WTC11 (cell line): ENCODE measurements around the gene ZCCHC13. TPM values are rescaled to one million over a fixed set of nuclear protein-coding genes. Genes with fewer than 3 reads are reported as not detected.

Experiments
- ATAC-seq: fragments of 200-7000 bp; cut with Tn5 transposase; 2 replicates; pipeline ENCODE4 v1.10.0; 2021; ENCODE audit warnings: mild to moderate bottlenecking, moderate library complexity
- CTCF ChIA-PET: fragments of 300-600 bp; sonication (Branson Sonifier 250); formaldehyde crosslinking; loops from one replicate; lab custom pipeline; 2021; ENCODE audit warnings: antibody characterized with exemption; lab: Charles Lee
- POLR2A ChIA-PET: fragments of 350-600 bp; sonication (Branson Sonifier 250); formaldehyde crosslinking; loops from one replicate; lab custom pipeline; 2021; ENCODE audit warnings: antibody characterized with exemption; lab: Charles Lee
- DNase-seq: peaks from one replicate; pipeline ENCODE4 v3.0.0; 2021; ENCODE audit warnings: low spot score
- H3K27ac Mint-ChIP-seq: 2 replicates; pipeline ENCODE4 v1.8.0; 2021; ENCODE audit warnings: mixed read lengths
- H3K27me3 Mint-ChIP-seq: 2 replicates; pipeline ENCODE4 v1.8.0; 2021; ENCODE audit warnings: low read depth, mild to moderate bottlenecking, moderate library complexity, mixed read lengths
- H3K36me3 Mint-ChIP-seq: 2 replicates; pipeline ENCODE4 v1.8.0; 2021; ENCODE audit warnings: mixed read lengths
- H3K4me1 Mint-ChIP-seq: 2 replicates; pipeline ENCODE4 v1.8.0; 2022; ENCODE audit warnings: mixed read lengths
- H3K4me3 Mint-ChIP-seq: 2 replicates; pipeline ENCODE4 v1.8.0; 2021; ENCODE audit warnings: mild to moderate bottlenecking, moderate library complexity, mixed read lengths
- H3K9me3 Mint-ChIP-seq: 2 replicates; pipeline ENCODE4 v1.8.0; 2021; ENCODE audit warnings: mixed read lengths
- ATF1 ChIP-seq: sonication (generic); formaldehyde crosslinking; IDR thresholded peaks from 2 replicates; pipeline ENCODE4 v1.8.1; 2023; ENCODE audit warnings: mild to moderate bottlenecking, moderate library complexity, missing genetic modification reagents
- ELF4 ChIP-seq: sonication (generic); formaldehyde crosslinking; IDR thresholded peaks from 2 replicates; pipeline ENCODE4 v1.8.1; 2022; ENCODE audit warnings: low read depth, mild to moderate bottlenecking, moderate library complexity, missing genetic modification reagents
- EMX1 ChIP-seq: fragments of 250-450 bp; sonication (Bioruptor Pico); IDR thresholded peaks from 2 replicates; pipeline ENCODE4 v1.8.0; 2021; ENCODE audit warnings: mild to moderate bottlenecking
- ETV6 ChIP-seq: sonication (generic); formaldehyde crosslinking; IDR thresholded peaks from 2 replicates; pipeline ENCODE4 v1.8.1; 2022; ENCODE audit warnings: mild to moderate bottlenecking, missing genetic modification reagents
- FOXJ3 ChIP-seq: sonication (generic); formaldehyde crosslinking; IDR thresholded peaks from 2 replicates; pipeline ENCODE4 v1.9.0; 2021; ENCODE audit warnings: missing genetic modification reagents, mild to moderate bottlenecking, borderline replicate concordance
- FOXP1 ChIP-seq: sonication (generic); formaldehyde crosslinking; IDR thresholded peaks from 2 replicates; pipeline ENCODE4 v1.8.0; 2022; ENCODE audit warnings: missing genetic modification reagents, mild to moderate bottlenecking, moderate library complexity, borderline replicate concordance
- JUN ChIP-seq: sonication (generic); formaldehyde crosslinking; IDR thresholded peaks from 2 replicates; pipeline ENCODE4 v1.8.0; 2023; ENCODE audit warnings: mild to moderate bottlenecking, missing genetic modification reagents
- NR2C2 ChIP-seq: sonication (generic); formaldehyde crosslinking; IDR thresholded peaks from 2 replicates; pipeline ENCODE4 v1.8.0; 2022; ENCODE audit warnings: mild to moderate bottlenecking, missing genetic modification reagents
- RORB ChIP-seq: fragments of 250-450 bp; sonication (Bioruptor Pico); IDR thresholded peaks from 2 replicates; pipeline ENCODE4 v1.9.0; 2021; ENCODE audit warnings: mild to moderate bottlenecking
- SOX15 ChIP-seq: fragments of 250-450 bp; sonication (Bioruptor Pico); IDR thresholded peaks from 2 replicates; pipeline ENCODE4 v1.9.0; 2021; ENCODE audit warnings: mild to moderate bottlenecking
- TCF7 ChIP-seq: sonication (generic); formaldehyde crosslinking; IDR thresholded peaks from 2 replicates; pipeline ENCODE4 v1.8.0; 2022; ENCODE audit warnings: mild to moderate bottlenecking, low read depth, missing genetic modification reagents, moderate library complexity
- TEAD1 ChIP-seq: sonication (generic); formaldehyde crosslinking; IDR thresholded peaks from 2 replicates; pipeline ENCODE4 v1.8.0; 2022; ENCODE audit warnings: mild to moderate bottlenecking, missing genetic modification reagents
- TP53 ChIP-seq: sonication (generic); formaldehyde crosslinking; IDR thresholded peaks from 2 replicates; pipeline ENCODE4 v1.8.1; 2023; ENCODE audit warnings: mild to moderate bottlenecking, missing genetic modification reagents
- ZBTB21 ChIP-seq: sonication (generic); formaldehyde crosslinking; IDR thresholded peaks from 2 replicates; pipeline ENCODE4 v1.8.1; 2023; ENCODE audit warnings: mild to moderate bottlenecking, missing genetic modification reagents, borderline replicate concordance
- ZNF416 ChIP-seq: fragments of 250-450 bp; sonication (Bioruptor Pico); IDR thresholded peaks from 2 replicates; pipeline ENCODE4 v1.9.0; 2021; ENCODE audit warnings: mild to moderate bottlenecking, inconsistent platforms
- total RNA-seq: library from RNA; stranded (reverse); gene quantifications from 3 replicates; pipeline ENCODE4 v1.2.3, GENCODE V29; 2021
- TF ChIP-seq, protein P1 (sequence below): sonication (generic); formaldehyde crosslinking; IDR thresholded peaks from 2 replicates; pipeline ENCODE4 v1.8.1; 2022; ENCODE audit warnings: low read depth, mild to moderate bottlenecking, moderate library complexity, missing genetic modification reagents, borderline replicate concordance
- TF ChIP-seq, protein P2 (sequence below): sonication (generic); formaldehyde crosslinking; IDR thresholded peaks from 2 replicates; pipeline ENCODE4 v1.8.1; 2023; ENCODE audit warnings: mild to moderate bottlenecking, missing genetic modification reagents
- TF ChIP-seq, protein P3 (sequence below): sonication (generic); formaldehyde crosslinking; IDR thresholded peaks from 2 replicates; pipeline ENCODE4 v1.8.1; 2023; ENCODE audit warnings: mild to moderate bottlenecking, missing genetic modification reagents, moderate library complexity
- TF ChIP-seq, protein P4 (sequence below): sonication (generic); formaldehyde crosslinking; IDR thresholded peaks from 2 replicates; pipeline ENCODE4 v1.8.1; 2022; ENCODE audit warnings: missing genetic modification reagents, borderline replicate concordance
- TF ChIP-seq, protein P5 (sequence below): sonication (generic); formaldehyde crosslinking; IDR thresholded peaks from 2 replicates; pipeline ENCODE4 v1.8.1; 2023; ENCODE audit warnings: mild to moderate bottlenecking, missing genetic modification reagents, borderline replicate concordance
- TF ChIP-seq, protein P6 (sequence below): sonication (generic); formaldehyde crosslinking; IDR thresholded peaks from 2 replicates; pipeline ENCODE4 v1.8.0; 2022; ENCODE audit warnings: mild to moderate bottlenecking, missing genetic modification reagents
- TF ChIP-seq, protein P7 (sequence below): sonication (generic); formaldehyde crosslinking; conservative IDR thresholded peaks from 2 replicates; pipeline ENCODE4 v1.8.1; 2022; ENCODE audit warnings: mild to moderate bottlenecking, missing genetic modification reagents
- TF ChIP-seq, protein P8 (sequence below): sonication (generic); formaldehyde crosslinking; IDR thresholded peaks from 2 replicates; pipeline ENCODE4 v1.8.1; 2022; ENCODE audit warnings: low read depth, missing genetic modification reagents, borderline replicate concordance

Gene ZCCHC13
- total RNA-seq, 1 experiment from 2014 or later, result not detected

DNA sequence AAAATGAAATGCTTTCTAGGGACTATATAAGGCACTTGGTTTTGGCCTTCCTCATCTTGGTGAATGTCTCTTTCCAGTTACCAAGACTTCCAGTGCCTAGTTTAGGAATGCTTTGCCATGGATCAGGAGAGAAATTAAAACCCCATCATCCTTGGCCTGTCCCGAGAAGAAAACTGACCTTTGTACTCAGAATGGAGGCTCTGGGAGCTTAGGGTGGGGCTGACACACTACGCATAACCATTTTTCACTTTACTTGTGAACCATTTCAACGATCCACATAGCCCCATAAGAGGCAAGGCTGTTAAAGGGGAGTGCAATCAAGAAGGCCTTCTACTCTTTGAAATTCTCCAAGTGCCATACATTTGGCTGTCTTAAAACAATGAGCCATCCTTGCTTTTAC, 26.7 kb upstream of the ZCCHC13 start:
- H3K4me1 Mint-ChIP-seq, result peaks cover 18% of the 10 kb centered on the region
- no peaks in the 10 kb centered on the region for H3K27me3 Mint-ChIP-seq
- no peak for ATAC-seq
- no peak overlapping the region for H3K4me3 Mint-ChIP-seq
- TF ChIP-seq TP53, result no peak
- no peak for TF ChIP-seq ZNF416 (CRISPR knock-in tag)
- TF ChIP-seq TEAD1 (CRISPR knock-in tag), result no peak
- TF ChIP-seq FOXJ3 (CRISPR knock-in tag), result no peak
- TF ChIP-seq, protein P1, sequence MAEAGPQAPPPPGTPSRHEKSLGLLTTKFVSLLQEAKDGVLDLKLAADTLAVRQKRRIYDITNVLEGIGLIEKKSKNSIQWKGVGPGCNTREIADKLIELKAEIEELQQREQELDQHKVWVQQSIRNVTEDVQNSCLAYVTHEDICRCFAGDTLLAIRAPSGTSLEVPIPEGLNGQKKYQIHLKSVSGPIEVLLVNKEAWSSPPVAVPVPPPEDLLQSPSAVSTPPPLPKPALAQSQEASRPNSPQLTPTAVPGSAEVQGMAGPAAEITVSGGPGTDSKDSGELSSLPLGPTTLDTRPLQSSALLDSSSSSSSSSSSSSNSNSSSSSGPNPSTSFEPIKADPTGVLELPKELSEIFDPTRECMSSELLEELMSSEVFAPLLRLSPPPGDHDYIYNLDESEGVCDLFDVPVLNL (CRISPR knock-in tag), result no peak
- TF ChIP-seq JUN (CRISPR knock-in tag), result no peak
- TF ChIP-seq, protein P2, sequence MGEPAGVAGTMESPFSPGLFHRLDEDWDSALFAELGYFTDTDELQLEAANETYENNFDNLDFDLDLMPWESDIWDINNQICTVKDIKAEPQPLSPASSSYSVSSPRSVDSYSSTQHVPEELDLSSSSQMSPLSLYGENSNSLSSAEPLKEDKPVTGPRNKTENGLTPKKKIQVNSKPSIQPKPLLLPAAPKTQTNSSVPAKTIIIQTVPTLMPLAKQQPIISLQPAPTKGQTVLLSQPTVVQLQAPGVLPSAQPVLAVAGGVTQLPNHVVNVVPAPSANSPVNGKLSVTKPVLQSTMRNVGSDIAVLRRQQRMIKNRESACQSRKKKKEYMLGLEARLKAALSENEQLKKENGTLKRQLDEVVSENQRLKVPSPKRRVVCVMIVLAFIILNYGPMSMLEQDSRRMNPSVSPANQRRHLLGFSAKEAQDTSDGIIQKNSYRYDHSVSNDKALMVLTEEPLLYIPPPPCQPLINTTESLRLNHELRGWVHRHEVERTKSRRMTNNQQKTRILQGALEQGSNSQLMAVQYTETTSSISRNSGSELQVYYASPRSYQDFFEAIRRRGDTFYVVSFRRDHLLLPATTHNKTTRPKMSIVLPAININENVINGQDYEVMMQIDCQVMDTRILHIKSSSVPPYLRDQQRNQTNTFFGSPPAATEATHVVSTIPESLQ (CRISPR knock-in tag), result no peak
- TF ChIP-seq RORB, result no peak
- TF ChIP-seq, protein P3, sequence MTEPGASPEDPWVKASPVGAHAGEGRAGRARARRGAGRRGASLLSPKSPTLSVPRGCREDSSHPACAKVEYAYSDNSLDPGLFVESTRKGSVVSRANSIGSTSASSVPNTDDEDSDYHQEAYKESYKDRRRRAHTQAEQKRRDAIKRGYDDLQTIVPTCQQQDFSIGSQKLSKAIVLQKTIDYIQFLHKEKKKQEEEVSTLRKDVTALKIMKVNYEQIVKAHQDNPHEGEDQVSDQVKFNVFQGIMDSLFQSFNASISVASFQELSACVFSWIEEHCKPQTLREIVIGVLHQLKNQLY (CRISPR knock-in tag), result no peak
- TF ChIP-seq, protein P4, sequence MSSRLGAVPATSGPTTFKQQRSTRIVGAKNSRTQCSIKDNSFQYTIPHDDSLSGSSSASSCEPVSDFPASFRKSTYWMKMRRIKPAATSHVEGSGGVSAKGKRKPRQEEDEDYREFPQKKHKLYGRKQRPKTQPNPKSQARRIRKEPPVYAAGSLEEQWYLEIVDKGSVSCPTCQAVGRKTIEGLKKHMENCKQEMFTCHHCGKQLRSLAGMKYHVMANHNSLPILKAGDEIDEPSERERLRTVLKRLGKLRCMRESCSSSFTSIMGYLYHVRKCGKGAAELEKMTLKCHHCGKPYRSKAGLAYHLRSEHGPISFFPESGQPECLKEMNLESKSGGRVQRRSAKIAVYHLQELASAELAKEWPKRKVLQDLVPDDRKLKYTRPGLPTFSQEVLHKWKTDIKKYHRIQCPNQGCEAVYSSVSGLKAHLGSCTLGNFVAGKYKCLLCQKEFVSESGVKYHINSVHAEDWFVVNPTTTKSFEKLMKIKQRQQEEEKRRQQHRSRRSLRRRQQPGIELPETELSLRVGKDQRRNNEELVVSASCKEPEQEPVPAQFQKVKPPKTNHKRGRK, result no peak
- no peak for TF ChIP-seq ELF4 (CRISPR knock-in tag)
- TF ChIP-seq NR2C2 (CRISPR knock-in tag), result no peak
- no peak for TF ChIP-seq SOX15 (CRISPR knock-in tag)
- no peak for TF ChIP-seq ATF1 (CRISPR knock-in tag)
- TF ChIP-seq EMX1 (CRISPR knock-in tag), result no peak
- TF ChIP-seq, protein P5, sequence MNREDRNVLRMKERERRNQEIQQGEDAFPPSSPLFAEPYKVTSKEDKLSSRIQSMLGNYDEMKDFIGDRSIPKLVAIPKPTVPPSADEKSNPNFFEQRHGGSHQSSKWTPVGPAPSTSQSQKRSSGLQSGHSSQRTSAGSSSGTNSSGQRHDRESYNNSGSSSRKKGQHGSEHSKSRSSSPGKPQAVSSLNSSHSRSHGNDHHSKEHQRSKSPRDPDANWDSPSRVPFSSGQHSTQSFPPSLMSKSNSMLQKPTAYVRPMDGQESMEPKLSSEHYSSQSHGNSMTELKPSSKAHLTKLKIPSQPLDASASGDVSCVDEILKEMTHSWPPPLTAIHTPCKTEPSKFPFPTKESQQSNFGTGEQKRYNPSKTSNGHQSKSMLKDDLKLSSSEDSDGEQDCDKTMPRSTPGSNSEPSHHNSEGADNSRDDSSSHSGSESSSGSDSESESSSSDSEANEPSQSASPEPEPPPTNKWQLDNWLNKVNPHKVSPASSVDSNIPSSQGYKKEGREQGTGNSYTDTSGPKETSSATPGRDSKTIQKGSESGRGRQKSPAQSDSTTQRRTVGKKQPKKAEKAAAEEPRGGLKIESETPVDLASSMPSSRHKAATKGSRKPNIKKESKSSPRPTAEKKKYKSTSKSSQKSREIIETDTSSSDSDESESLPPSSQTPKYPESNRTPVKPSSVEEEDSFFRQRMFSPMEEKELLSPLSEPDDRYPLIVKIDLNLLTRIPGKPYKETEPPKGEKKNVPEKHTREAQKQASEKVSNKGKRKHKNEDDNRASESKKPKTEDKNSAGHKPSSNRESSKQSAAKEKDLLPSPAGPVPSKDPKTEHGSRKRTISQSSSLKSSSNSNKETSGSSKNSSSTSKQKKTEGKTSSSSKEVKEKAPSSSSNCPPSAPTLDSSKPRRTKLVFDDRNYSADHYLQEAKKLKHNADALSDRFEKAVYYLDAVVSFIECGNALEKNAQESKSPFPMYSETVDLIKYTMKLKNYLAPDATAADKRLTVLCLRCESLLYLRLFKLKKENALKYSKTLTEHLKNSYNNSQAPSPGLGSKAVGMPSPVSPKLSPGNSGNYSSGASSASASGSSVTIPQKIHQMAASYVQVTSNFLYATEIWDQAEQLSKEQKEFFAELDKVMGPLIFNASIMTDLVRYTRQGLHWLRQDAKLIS (CRISPR knock-in tag), result no peak
- ChIA-PET POLR2A (interaction anchor here (0.6 kb wide), 1 partner anchor 72 kb away, joined by 6 read pairs; no protein-coding TSS in a partner anchor), CTCF (interaction anchor here (0.6 kb wide), 1 partner anchor 68 kb away, joined by 6 read pairs; no protein-coding TSS in a partner anchor)
- H3K27ac Mint-ChIP-seq, result no peak overlapping the region
- H3K36me3 Mint-ChIP-seq, result peaks cover 65% of the 10 kb centered on the region
- no peak for DNase-seq
- H3K9me3 Mint-ChIP-seq, result no peaks in the 10 kb centered on the region

DNA sequence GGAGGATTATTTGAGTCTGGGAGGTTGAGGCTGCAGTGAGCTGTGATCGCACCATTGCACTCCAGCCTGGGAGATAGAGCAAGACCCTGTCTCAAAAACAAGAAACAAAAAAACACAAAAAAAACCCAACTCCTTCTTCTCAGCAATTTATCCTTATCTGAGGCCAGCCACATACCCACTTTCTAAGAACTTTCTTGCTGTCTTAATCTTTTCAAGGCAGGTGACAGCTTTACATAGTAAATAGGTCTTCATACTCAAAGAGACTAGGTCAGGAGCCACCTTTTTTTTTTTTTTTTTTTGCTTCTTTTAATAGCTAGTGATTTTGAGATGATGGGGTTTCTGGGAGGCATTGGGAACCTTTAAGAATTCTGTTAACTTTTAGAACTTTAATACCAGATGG, 26.1 kb upstream of the ZCCHC13 start:
- Mint-ChIP-seq H3K27me3 (no peaks in the 10 kb centered on the region), H3K36me3 (peaks cover 65% of the 10 kb centered on the region), H3K4me1 (peaks cover 23% of the 10 kb centered on the region), H3K9me3 (no peaks in the 10 kb centered on the region), H3K4me3 (no peak overlapping the region), H3K27ac (no peak overlapping the region)
- ChIA-PET POLR2A (interaction anchor here (0.6 kb wide), 1 partner anchor 73 kb away, joined by 6 read pairs; no protein-coding TSS in a partner anchor), CTCF (interaction anchor here (0.6 kb wide), 1 partner anchor 68 kb away, joined by 6 read pairs; no protein-coding TSS in a partner anchor)
- no peak for DNase-seq
- ATAC-seq, result no peak
- TF ChIP-seq, protein P6, sequence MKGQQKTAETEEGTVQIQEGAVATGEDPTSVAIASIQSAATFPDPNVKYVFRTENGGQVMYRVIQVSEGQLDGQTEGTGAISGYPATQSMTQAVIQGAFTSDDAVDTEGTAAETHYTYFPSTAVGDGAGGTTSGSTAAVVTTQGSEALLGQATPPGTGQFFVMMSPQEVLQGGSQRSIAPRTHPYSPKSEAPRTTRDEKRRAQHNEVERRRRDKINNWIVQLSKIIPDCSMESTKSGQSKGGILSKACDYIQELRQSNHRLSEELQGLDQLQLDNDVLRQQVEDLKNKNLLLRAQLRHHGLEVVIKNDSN (CRISPR knock-in tag), result no peak
- no peak for TF ChIP-seq FOXP1 (CRISPR knock-in tag)
- TF ChIP-seq, protein P7, sequence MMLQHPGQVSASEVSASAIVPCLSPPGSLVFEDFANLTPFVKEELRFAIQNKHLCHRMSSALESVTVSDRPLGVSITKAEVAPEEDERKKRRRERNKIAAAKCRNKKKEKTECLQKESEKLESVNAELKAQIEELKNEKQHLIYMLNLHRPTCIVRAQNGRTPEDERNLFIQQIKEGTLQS (CRISPR knock-in tag), result no peak
- TF ChIP-seq, protein P8, sequence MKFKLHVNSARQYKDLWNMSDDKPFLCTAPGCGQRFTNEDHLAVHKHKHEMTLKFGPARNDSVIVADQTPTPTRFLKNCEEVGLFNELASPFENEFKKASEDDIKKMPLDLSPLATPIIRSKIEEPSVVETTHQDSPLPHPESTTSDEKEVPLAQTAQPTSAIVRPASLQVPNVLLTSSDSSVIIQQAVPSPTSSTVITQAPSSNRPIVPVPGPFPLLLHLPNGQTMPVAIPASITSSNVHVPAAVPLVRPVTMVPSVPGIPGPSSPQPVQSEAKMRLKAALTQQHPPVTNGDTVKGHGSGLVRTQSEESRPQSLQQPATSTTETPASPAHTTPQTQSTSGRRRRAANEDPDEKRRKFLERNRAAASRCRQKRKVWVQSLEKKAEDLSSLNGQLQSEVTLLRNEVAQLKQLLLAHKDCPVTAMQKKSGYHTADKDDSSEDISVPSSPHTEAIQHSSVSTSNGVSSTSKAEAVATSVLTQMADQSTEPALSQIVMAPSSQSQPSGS, result no peak
- no peak for TF ChIP-seq TCF7 (CRISPR knock-in tag)
- no peak for TF ChIP-seq ETV6
- no peak for TF ChIP-seq ATF1 (CRISPR knock-in tag)
- no peak for TF ChIP-seq ZBTB21 (CRISPR knock-in tag)
